OCI-LY3 (cell line): ENCODE results near the gene MEG3.

Source experiments
- H2AFZ ChIP-seq: fragments of 200-600, 300-600 bp; shearing (Covaris generic); 2 replicates; pipeline ENCODE4 v1.6.0; 2014; ENCODE audit warnings: antibody characterized with exemption, low read depth, low read length
- H3K27ac ChIP-seq: fragments of 200-600, 300-600 bp; sonication (generic); 2 replicates; pipeline ENCODE4 v1.5.1; 2014; ENCODE audit warnings: mild to moderate bottlenecking, low read length, moderate library complexity, mixed read lengths
- H3K27me3 ChIP-seq: fragments of 200-600, 300-600 bp; sonication (generic); 2 replicates; pipeline ENCODE4 v1.6.1; 2014; ENCODE audit warnings: low read depth, low read length, mixed read lengths
- H3K36me3 ChIP-seq: fragments of 200-600, 300-600 bp; sonication (generic); replicated peaks from 2 replicates; pipeline ENCODE3; 2014; ENCODE audit warnings: low read depth, low read length, mixed read lengths
- H3K4me1 ChIP-seq: fragments of 300-600, 200-600 bp; sonication (generic); 2 replicates; pipeline ENCODE4 v1.6.1; 2014; ENCODE audit warnings: low read length, mixed read lengths
- H3K4me2 ChIP-seq: fragments of 200-600, 300-600 bp; sonication (generic); 2 replicates; pipeline ENCODE4 v1.6.1; 2014; ENCODE audit warnings: low read length, mixed read lengths
- H3K4me3 ChIP-seq: fragments of 300-600, 200-600 bp; sonication (generic); 2 replicates; pipeline ENCODE4 v1.5.1; 2014; ENCODE audit warnings: antibody characterized with exemption, mild to moderate bottlenecking, low read length, moderate library complexity
- H3K79me2 ChIP-seq: fragments of 300-600, 200-600 bp; shearing (Covaris generic); 2 replicates; pipeline ENCODE4 v1.6.1; 2014; ENCODE audit warnings: mild to moderate bottlenecking, low read length, mixed read lengths
- H3K9ac ChIP-seq: fragments of 300-600, 200-600 bp; shearing (Covaris generic); 2 replicates; pipeline ENCODE4 v1.6.0; 2014; ENCODE audit warnings: mild to moderate bottlenecking, low read length, moderate library complexity
- H3K9me3 ChIP-seq: fragments of 200-600, 300-600 bp; shearing (Covaris generic); 2 replicates; pipeline ENCODE4 v1.6.1; 2014; ENCODE audit warnings: low read length, mixed read lengths; ENCODE audit not compliant: insufficient read depth
- H4K20me1 ChIP-seq: fragments of 200-600, 300-600 bp; sonication (generic); 2 replicates; pipeline ENCODE4 v1.6.1; 2016; ENCODE audit warnings: low read length, mixed read lengths; ENCODE audit not compliant: insufficient read depth
- CTCF ChIP-seq: fragments of 200-600, 300-600 bp; sonication (generic); IDR thresholded peaks from 2 replicates; pipeline ENCODE4 v1.5.1; 2014; ENCODE audit warnings: antibody characterized with exemption, low read length, low read depth
- EZH2phosphoT487 ChIP-seq: fragments of 200-600 bp; shearing (Covaris generic); IDR thresholded peaks from 2 replicates; pipeline ENCODE4 v1.6.1; 2018; ENCODE audit warnings: antibody characterized with exemption, mixed run types, low read depth

The MEG3 gene

GRCh38 chr14:100835548-100836310 is 9.8 kb downstream of the MEG3 start:
- Histone ChIP-seq H3K27me3 (no peaks in the 10 kb centered on the region), H3K79me2 (no peaks in the 10 kb centered on the region), H3K4me3 (no peak overlapping the region), H3K4me1 (no peaks in the 10 kb centered on the region), H2AFZ (no peak overlapping the region), H4K20me1 (no peaks in the 10 kb centered on the region), H3K36me3 (no peaks in the 10 kb centered on the region), H3K9ac (no peak overlapping the region), H3K4me2 (no peak overlapping the region), H3K27ac (no peak overlapping the region), H3K9me3 (no peaks in the 10 kb centered on the region)
- TF ChIP-seq EZH2phosphoT487 (no peak), CTCF (no peak)

- no peaks in the 10 kb centered on the region for H4K20me1 ChIP-seq
- no peak overlapping the region for H3K4me2 ChIP-seq
- H3K27me3 ChIP-seq: no peaks in the 10 kb centered on the region
These were observed 10.4 kb downstream of the MEG3 start for GRCh38 chr14:100836311-100836805.

GRCh38 chr14:100836941-100837804 is 11.3 kb downstream of the MEG3 start:
- Histone ChIP-seq H3K9me3 (no peaks in the 10 kb centered on the region), H3K36me3 (no peaks in the 10 kb centered on the region), H4K20me1 (no peaks in the 10 kb centered on the region), H3K9ac (no peak overlapping the region), H3K4me1 (no peaks in the 10 kb centered on the region), H3K27ac (no peak overlapping the region), H3K4me3 (no peak overlapping the region), H3K4me2 (no peak overlapping the region), H3K79me2 (no peaks in the 10 kb centered on the region), H3K27me3 (no peaks in the 10 kb centered on the region), H2AFZ (no peak overlapping the region)
- TF ChIP-seq CTCF (no peak), EZH2phosphoT487 (no peak)

More at GRCh38 chr14:100836311-100836805, 10.4 kb downstream of the MEG3 start:
- H3K4me1 ChIP-seq: no peaks in the 10 kb centered on the region
- H2AFZ ChIP-seq: no peak overlapping the region
- no peak overlapping the region for H3K27ac ChIP-seq
- no peaks in the 10 kb centered on the region for H3K79me2 ChIP-seq
- no peaks in the 10 kb centered on the region for H3K36me3 ChIP-seq
- H3K4me3 ChIP-seq: no peak overlapping the region
- no peak overlapping the region for H3K9ac ChIP-seq
- no peak for TF ChIP-seq CTCF
- H3K9me3 ChIP-seq: no peaks in the 10 kb centered on the region

- Histone ChIP-seq H3K79me2 (no peaks in the 10 kb centered on the region), H3K27me3 (no peaks in the 10 kb centered on the region; the same call in 1 of the 2 replicates), H3K4me2 (no peak overlapping the region), H3K36me3 (no peaks in the 10 kb centered on the region), H2AFZ (no peak overlapping the region), H3K9me3 (no peaks in the 10 kb centered on the region), H3K4me3 (no peak overlapping the region), H3K27ac (no peak overlapping the region), H3K4me1 (no peaks in the 10 kb centered on the region), H3K9ac (no peak overlapping the region), H4K20me1 (no peaks in the 10 kb centered on the region)
- no peak for TF ChIP-seq EZH2phosphoT487
- TF ChIP-seq CTCF: no peak
These were observed 12.0 kb downstream of the MEG3 start for GRCh38 chr14:100837805-100838350.
